ENCODE results near the gene RPGRIP1L. TPM values are rescaled to one million over a fixed set of nuclear protein-coding genes. Genes with fewer than 3 reads are reported as not detected.

Gene RPGRIP1L
- total RNA-seq, 1 experiment from 2014 or later = 10.3 TPM

DNA sequence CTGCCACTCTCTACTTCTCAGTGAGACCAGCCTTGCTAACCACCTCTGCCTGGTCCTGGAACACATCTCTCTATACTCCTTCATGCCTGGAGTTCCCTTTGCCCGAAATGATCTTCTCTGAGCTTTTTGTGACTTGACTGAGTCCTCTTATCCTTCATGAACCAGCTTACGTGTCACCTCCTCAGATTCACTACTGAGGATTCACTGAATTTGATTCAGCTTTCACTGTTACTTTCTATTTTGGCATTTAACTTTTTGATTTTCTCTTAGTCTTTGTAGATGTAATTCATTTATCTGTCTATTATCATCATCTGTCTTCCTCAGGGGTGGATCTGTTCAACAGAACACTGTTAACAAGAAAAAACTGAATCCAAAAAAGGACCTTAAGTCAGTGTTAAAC is 95.6 kb downstream of the RPGRIP1L start:
- no peaks in the 10 kb centered on the region for H3K27me3 ChIP-seq (ENCODE audit: insufficient read depth, low read length)
- ChIA-PET POLR2A (no interaction called here), CTCF (no interaction called here), RAD21 (ENCODE audit: low non-redundant PET in 1 of 2, low total read pairs in 2 of 2, uncharacterized antibody in 2 of 2, unreplicated experiment in 2 of 2) (no interaction called here)
- BruUV-seq (replicated peaks) = no TSS peak
- H3K9ac ChIP-seq (ENCODE audit: low read length) = no peak overlapping the region
- no peaks in the 10 kb centered on the region for H3K79me2 ChIP-seq (ENCODE audit: insufficient read depth, low read length)
- TF ChIP-seq CBX3 (IDR thresholded peaks at IDR 0.05; ENCODE audit: low read depth) = no peak
- no peak for TF ChIP-seq YY1 (IDR thresholded peaks at IDR 0.05; ENCODE audit: extremely low read depth, insufficient replicate concordance, low read depth, low read length)
- TF ChIP-seq, protein P1, sequence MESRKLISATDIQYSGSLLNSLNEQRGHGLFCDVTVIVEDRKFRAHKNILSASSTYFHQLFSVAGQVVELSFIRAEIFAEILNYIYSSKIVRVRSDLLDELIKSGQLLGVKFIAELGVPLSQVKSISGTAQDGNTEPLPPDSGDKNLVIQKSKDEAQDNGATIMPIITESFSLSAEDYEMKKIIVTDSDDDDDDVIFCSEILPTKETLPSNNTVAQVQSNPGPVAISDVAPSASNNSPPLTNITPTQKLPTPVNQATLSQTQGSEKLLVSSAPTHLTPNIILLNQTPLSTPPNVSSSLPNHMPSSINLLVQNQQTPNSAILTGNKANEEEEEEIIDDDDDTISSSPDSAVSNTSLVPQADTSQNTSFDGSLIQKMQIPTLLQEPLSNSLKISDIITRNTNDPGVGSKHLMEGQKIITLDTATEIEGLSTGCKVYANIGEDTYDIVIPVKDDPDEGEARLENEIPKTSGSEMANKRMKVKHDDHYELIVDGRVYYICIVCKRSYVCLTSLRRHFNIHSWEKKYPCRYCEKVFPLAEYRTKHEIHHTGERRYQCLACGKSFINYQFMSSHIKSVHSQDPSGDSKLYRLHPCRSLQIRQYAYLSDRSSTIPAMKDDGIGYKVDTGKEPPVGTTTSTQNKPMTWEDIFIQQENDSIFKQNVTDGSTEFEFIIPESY (IDR thresholded peaks at IDR 0.05; ENCODE audit: extremely low read depth, insufficient replicate concordance, low read length) = no peak
- TF ChIP-seq RAD21 (IDR thresholded peaks at IDR 0.05; ENCODE audit: low read depth) = no peak
- TF ChIP-seq SIN3A (IDR thresholded peaks at IDR 0.05; ENCODE audit: low read depth) = no peak
- TF ChIP-seq ZFX (IDR thresholded peaks at IDR 0.05) = no peak
- no peak for TF ChIP-seq EZH2phosphoT487 (IDR thresholded peaks at IDR 0.05; ENCODE audit: borderline replicate concordance)
- TF ChIP-seq, protein P2, sequence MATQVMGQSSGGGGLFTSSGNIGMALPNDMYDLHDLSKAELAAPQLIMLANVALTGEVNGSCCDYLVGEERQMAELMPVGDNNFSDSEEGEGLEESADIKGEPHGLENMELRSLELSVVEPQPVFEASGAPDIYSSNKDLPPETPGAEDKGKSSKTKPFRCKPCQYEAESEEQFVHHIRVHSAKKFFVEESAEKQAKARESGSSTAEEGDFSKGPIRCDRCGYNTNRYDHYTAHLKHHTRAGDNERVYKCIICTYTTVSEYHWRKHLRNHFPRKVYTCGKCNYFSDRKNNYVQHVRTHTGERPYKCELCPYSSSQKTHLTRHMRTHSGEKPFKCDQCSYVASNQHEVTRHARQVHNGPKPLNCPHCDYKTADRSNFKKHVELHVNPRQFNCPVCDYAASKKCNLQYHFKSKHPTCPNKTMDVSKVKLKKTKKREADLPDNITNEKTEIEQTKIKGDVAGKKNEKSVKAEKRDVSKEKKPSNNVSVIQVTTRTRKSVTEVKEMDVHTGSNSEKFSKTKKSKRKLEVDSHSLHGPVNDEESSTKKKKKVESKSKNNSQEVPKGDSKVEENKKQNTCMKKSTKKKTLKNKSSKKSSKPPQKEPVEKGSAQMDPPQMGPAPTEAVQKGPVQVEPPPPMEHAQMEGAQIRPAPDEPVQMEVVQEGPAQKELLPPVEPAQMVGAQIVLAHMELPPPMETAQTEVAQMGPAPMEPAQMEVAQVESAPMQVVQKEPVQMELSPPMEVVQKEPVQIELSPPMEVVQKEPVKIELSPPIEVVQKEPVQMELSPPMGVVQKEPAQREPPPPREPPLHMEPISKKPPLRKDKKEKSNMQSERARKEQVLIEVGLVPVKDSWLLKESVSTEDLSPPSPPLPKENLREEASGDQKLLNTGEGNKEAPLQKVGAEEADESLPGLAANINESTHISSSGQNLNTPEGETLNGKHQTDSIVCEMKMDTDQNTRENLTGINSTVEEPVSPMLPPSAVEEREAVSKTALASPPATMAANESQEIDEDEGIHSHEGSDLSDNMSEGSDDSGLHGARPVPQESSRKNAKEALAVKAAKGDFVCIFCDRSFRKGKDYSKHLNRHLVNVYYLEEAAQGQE (IDR thresholded peaks at IDR 0.05; ENCODE audit: low read depth) = no peak
- TF ChIP-seq, protein P3, sequence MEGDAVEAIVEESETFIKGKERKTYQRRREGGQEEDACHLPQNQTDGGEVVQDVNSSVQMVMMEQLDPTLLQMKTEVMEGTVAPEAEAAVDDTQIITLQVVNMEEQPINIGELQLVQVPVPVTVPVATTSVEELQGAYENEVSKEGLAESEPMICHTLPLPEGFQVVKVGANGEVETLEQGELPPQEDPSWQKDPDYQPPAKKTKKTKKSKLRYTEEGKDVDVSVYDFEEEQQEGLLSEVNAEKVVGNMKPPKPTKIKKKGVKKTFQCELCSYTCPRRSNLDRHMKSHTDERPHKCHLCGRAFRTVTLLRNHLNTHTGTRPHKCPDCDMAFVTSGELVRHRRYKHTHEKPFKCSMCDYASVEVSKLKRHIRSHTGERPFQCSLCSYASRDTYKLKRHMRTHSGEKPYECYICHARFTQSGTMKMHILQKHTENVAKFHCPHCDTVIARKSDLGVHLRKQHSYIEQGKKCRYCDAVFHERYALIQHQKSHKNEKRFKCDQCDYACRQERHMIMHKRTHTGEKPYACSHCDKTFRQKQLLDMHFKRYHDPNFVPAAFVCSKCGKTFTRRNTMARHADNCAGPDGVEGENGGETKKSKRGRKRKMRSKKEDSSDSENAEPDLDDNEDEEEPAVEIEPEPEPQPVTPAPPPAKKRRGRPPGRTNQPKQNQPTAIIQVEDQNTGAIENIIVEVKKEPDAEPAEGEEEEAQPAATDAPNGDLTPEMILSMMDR (IDR thresholded peaks at IDR 0.05 in 2 of 3, conservative IDR thresholded peaks at IDR 0.05 in 1 of 3; ENCODE audit: borderline replicate concordance in 1 of 3, insufficient read depth in 1 of 3, low read depth in 2 of 3, low read length in 2 of 3) = no peak
- TF ChIP-seq, protein P4, sequence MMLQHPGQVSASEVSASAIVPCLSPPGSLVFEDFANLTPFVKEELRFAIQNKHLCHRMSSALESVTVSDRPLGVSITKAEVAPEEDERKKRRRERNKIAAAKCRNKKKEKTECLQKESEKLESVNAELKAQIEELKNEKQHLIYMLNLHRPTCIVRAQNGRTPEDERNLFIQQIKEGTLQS (IDR thresholded peaks at IDR 0.05) = no peak
- TF ChIP-seq TCF7L2 (IDR thresholded peaks at IDR 0.05; ENCODE audit: borderline replicate concordance, extremely low read depth, insufficient read depth, insufficient read length) = no peak
- no peak for TF ChIP-seq ZNF274 (IDR thresholded peaks at IDR 0.05; ENCODE audit: low read depth, low read length)
- TF ChIP-seq POLR2A (IDR thresholded peaks at IDR 0.05; ENCODE audit: borderline replicate concordance, extremely low read depth, insufficient read depth, insufficient read length) = no peak
- no peak for TF ChIP-seq POLR2AphosphoS5 (IDR thresholded peaks at IDR 0.05; ENCODE audit: low read depth, low read length)
- no peak for TF ChIP-seq SRF (IDR thresholded peaks at IDR 0.05; ENCODE audit: low read depth)
- no peak for TF ChIP-seq ELF1 (IDR thresholded peaks at IDR 0.05; ENCODE audit: borderline replicate concordance, low read depth)
- TF ChIP-seq JUND (IDR thresholded peaks at IDR 0.05) = no peak
- TF ChIP-seq, protein P5, sequence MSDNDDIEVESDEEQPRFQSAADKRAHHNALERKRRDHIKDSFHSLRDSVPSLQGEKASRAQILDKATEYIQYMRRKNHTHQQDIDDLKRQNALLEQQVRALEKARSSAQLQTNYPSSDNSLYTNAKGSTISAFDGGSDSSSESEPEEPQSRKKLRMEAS (IDR thresholded peaks at IDR 0.05) = no peak
- no peak for TF ChIP-seq CEBPB (IDR thresholded peaks at IDR 0.05; ENCODE audit: low read depth)
- DNase-seq (ENCODE audit: low read depth, low spot score) = no peak
- H3K9me3 ChIP-seq (ENCODE audit: control insufficient read depth in 1 of 2, insufficient read depth in 1 of 2, low read depth in 1 of 2, low read length in 2 of 2) = no peaks in the 10 kb centered on the region
- no peaks in the 10 kb centered on the region for H3K36me3 ChIP-seq (ENCODE audit: control insufficient read depth in 1 of 2, insufficient read depth in 2 of 2, low read length in 2 of 2)
- H3K4me3 ChIP-seq (replicated peaks in 1 of 2; ENCODE audit: low read depth in 1 of 2, low read length in 2 of 2) = no peak overlapping the region
- H2AFZ ChIP-seq (ENCODE audit: low read depth, low read length, poor library complexity, severe bottlenecking) = no peak overlapping the region
- H3K9me2 ChIP-seq (ENCODE audit: insufficient read depth) = no peaks in the 10 kb centered on the region
- ATAC-seq = no peak
- intact Hi-C loops (cut with micrococcal nuclease) = no loop called here
- H3K27ac ChIP-seq (ENCODE audit: low read depth, low read length) = no peak overlapping the region
- H3K4me2 ChIP-seq (ENCODE audit: low read length) = no peak overlapping the region
- no peaks in the 10 kb centered on the region for H4K20me1 ChIP-seq (ENCODE audit: insufficient read depth)
- H3K4me1 ChIP-seq (ENCODE audit: control insufficient read depth in 1 of 2, insufficient read depth in 2 of 2, low read length in 2 of 2) = no peaks in the 10 kb centered on the region

All from HCT116 (cell line).